ENCODE measurements around the gene GOLGA6D.
"Not testable (repeated sequence)": the region's sequence is repeated elsewhere in the genome, so short reads cannot be mapped to it uniquely, and the experiment has no call there.

The GOLGA6D gene

GRCh38 chr15:75329571-75329970, 46.9 kb downstream of the GOLGA6D start:
- DNase-seq (ENCODE audit: low read depth, low spot score), result no peak

GRCh38 chr15:75332093-75332492, 49.5 kb downstream of the GOLGA6D start:
- DNase-seq (ENCODE audit: low read depth, low spot score), result not testable (repeated sequence)

- DNase-seq (ENCODE audit: low read depth, low spot score), result not testable (repeated sequence)
Observed at GRCh38 chr15:75333654-75334419, 51.2 kb downstream of the GOLGA6D start.

- no peak for DNase-seq (ENCODE audit: low read depth, low spot score)
Observed at GRCh38 chr15:75335313-75335704, 52.7 kb downstream of the GOLGA6D start.

- peak; percentile 96 for DNase-seq (ENCODE audit: low read depth, low spot score)
Observed at GRCh38 chr15:75335705-75336355, 53.2 kb downstream of the GOLGA6D start, which contains the start of gene COMMD4. Gene COMMD4 (plus strand): TSS chr15:75336063. CDS start chr15:75336090, 27 bp downstream.

- DNase-seq (ENCODE audit: low read depth, low spot score), result no peak
Observed at GRCh38 chr15:75338661-75339240, 56.1 kb downstream of the GOLGA6D start.

- DNase-seq (ENCODE audit: low read depth, low spot score), result no peak
Observed at GRCh38 chr15:75339531-75340240, 57.1 kb downstream of the GOLGA6D start.

- peak; percentile 34 for DNase-seq (ENCODE audit: low read depth, low spot score)
Observed at GRCh38 chr15:75342221-75342620, 59.6 kb downstream of the GOLGA6D start.

- not testable (repeated sequence) for DNase-seq (ENCODE audit: low read depth, low spot score)
Observed at GRCh38 chr15:75343953-75344352, 61.3 kb downstream of the GOLGA6D start.

Measured in ELF-1 (cell line).